HG03280 (cell line): ENCODE measurements around the gene ZYG11B.
"Not testable (repeated sequence)": the region's sequence is repeated elsewhere in the genome, so short reads cannot be mapped to it uniquely, and the experiment has no call there.

Experiments
- ATAC-seq: cut with Tn5 transposase; IDR thresholded peaks from one replicate; pipeline ENCODE4 v1.9.1; 2021; ENCODE audit warnings: mild to moderate bottlenecking, moderate library complexity; ENCODE audit not compliant: unreplicated experiment

Gene ZYG11B

GRCh38 chr1:52751589-52752483 lies 25.6 kb downstream of the ZYG11B start:
- no peak for ATAC-seq

- no peak for ATAC-seq
These were observed 26.2 kb downstream of the ZYG11B start for GRCh38 chr1:52752484-52752826.

- ATAC-seq: no peak
These were observed 26.9 kb downstream of the ZYG11B start for GRCh38 chr1:52753169-52753568.

GRCh38 chr1:52756020-52756419 lies 29.8 kb downstream of the ZYG11B start:
- ATAC-seq: no peak

- no peak for ATAC-seq
These were observed 33.7 kb downstream of the ZYG11B start for GRCh38 chr1:52759908-52760307.

- no peak for ATAC-seq
These were observed 41.5 kb downstream of the ZYG11B start for GRCh38 chr1:52767596-52768280.

GRCh38 chr1:52769346-52770033 lies 43.2 kb downstream of the ZYG11B start:
- ATAC-seq: no peak

GRCh38 chr1:52771384-52771783 lies 45.1 kb downstream of the ZYG11B start:
- ATAC-seq: no peak

GRCh38 chr1:52786148-52786547 lies 59.9 kb downstream of the ZYG11B start:
- ATAC-seq: no peak

GRCh38 chr1:52790429-52790828 lies 64.2 kb downstream of the ZYG11B start:
- not testable (repeated sequence) for ATAC-seq

GRCh38 chr1:52792036-52792435 lies 65.8 kb downstream of the ZYG11B start:
- ATAC-seq: no peak

- ATAC-seq: not testable (repeated sequence)
These were observed 67.5 kb downstream of the ZYG11B start for GRCh38 chr1:52793717-52794116.

- no peak for ATAC-seq
These were observed 69.2 kb downstream of the ZYG11B start for GRCh38 chr1:52795464-52795863.

GRCh38 chr1:52798331-52798730 lies 72.1 kb downstream of the ZYG11B start:
- no peak for ATAC-seq

- ATAC-seq: no peak
These were observed 74.8 kb downstream of the ZYG11B start for GRCh38 chr1:52801011-52801410.

GRCh38 chr1:52804083-52804482 lies 77.8 kb downstream of the ZYG11B start:
- not testable (repeated sequence) for ATAC-seq

GRCh38 chr1:52814465-52814864 lies 88.2 kb downstream of the ZYG11B start:
- ATAC-seq: no peak

GRCh38 chr1:52820830-52821229 lies 94.6 kb downstream of the ZYG11B start:
- ATAC-seq: not testable (repeated sequence)

- no peak for ATAC-seq
These were observed 99.6 kb downstream of the ZYG11B start for GRCh38 chr1:52825868-52826267.

- no peak for ATAC-seq
These were observed 108.5 kb downstream of the ZYG11B start for GRCh38 chr1:52834798-52835197.

- no peak for ATAC-seq
These were observed 109.8 kb downstream of the ZYG11B start for GRCh38 chr1:52836035-52836434.

- not testable (repeated sequence) for ATAC-seq
These were observed 112.9 kb downstream of the ZYG11B start for GRCh38 chr1:52839175-52839574.
